Body of pancreas (tissue), 4 donors: ENCODE data around the gene RPS16.

Experiments
- POLR2A ChIP-seq, 3 donors: fragments of 450-650 bp; IDR thresholded peaks; one replicate each; pipeline ENCODE4 v1.6.1; 2016; ENCODE audit warnings: antibody characterized with exemption in 3 of 3, mild to moderate bottlenecking in 2 of 3
- TF ChIP-seq, protein P1 (sequence below), 7 experiments: fragments of 450-650 bp in 4 of 7; fragments of 200-600 bp in 3 of 7; sonication (generic) in 3 of 7; IDR thresholded peaks; one replicate each; pipeline ENCODE4 v1.5.1; 2016 to 2019; ENCODE audit warnings: antibody characterized with exemption in 7 of 7

DNA sequence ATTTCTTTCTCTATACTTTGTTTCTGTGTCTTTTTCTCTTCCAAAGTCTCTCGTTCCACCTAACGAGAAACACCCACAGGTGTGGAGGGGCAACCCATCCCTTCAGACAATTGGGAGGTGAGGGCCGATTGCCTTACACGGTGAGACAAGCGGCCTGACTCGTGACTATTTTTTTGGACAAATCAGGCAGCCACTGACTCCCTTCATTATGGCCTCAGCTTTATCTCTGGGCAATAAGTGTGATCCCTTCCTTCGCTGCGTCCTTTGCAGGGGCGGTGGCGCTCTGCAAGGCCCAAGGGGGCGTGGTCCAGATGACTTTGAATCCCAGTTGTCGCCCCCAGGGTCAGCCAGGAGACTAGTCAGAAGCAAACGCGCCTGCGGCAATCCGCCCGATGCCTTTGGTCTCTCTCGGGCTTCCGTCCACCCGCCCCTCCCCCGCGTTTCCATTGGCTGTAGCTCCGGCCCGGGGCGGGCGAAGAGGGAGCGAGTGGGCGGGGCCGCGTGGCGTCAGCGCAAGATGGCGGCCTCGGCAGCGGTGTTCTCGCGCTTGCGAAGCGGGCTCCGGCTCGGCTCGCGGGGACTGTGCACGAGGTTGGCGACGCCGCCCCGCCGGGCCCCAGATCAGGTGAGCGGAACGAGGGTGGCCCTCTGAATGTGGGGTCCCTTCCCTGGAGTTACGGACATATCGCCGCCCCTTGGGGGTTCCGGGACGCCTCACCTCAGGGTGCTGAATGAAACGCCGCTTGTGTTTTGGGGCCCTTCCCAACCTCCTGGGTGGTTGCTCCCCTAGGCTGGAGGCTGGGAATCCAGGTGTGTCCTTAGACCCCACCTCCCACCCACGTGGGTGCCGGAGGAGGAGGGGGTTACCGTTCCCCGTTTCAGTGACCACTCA, 44.8 kb upstream of the RPS16 start, which contains the start of gene TIMM50:
- TF ChIP-seq, protein P1, sequence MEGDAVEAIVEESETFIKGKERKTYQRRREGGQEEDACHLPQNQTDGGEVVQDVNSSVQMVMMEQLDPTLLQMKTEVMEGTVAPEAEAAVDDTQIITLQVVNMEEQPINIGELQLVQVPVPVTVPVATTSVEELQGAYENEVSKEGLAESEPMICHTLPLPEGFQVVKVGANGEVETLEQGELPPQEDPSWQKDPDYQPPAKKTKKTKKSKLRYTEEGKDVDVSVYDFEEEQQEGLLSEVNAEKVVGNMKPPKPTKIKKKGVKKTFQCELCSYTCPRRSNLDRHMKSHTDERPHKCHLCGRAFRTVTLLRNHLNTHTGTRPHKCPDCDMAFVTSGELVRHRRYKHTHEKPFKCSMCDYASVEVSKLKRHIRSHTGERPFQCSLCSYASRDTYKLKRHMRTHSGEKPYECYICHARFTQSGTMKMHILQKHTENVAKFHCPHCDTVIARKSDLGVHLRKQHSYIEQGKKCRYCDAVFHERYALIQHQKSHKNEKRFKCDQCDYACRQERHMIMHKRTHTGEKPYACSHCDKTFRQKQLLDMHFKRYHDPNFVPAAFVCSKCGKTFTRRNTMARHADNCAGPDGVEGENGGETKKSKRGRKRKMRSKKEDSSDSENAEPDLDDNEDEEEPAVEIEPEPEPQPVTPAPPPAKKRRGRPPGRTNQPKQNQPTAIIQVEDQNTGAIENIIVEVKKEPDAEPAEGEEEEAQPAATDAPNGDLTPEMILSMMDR (IDR thresholded peaks at IDR 0.05): peak in 2 of 7 experiments; percentile 12 to 33
- peak in 2 of 3 donors; percentile 59 to 61 for TF ChIP-seq POLR2A (IDR thresholded peaks at IDR 0.05)
